Measurements from ENCODE around the gene TTC4. TPM values are rescaled to one million over a fixed set of nuclear protein-coding genes. Genes with fewer than 3 reads are reported as not detected.

Gene TTC4
- total and polyA plus RNA-seq, 2 of the 4 experiments (the other 2 are of a cell fraction), result 21.6 to 27.1 TPM

DNA sequence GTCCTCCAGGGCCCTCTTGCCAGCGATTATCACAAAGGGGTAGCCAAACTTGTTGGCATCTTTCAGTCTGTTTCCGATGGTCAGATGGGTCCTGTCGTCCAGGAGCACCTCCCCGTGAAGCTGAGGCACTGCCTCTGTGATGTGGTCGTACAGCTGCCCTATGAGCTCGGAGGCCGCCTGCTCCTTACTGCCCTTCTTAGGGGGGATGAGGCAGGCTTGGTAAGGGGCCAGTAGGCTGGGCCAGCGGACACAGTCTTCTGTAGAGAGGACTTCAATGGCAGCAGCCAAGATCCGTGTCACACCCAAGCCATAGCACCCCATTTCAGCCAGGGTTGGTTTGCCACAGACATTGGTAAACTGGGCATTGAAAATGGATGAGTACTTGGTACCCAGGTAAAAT is 42.2 kb downstream of the TTC4 start:
- 100% methylated on average over 1 of the region's 9 CpGs; no CpG with 5 or more reads in 1 of the 2 experiments for WGBS, 2 experiments (ENCODE audit: extremely low coverage in 2 of 2, insufficient read length in 1 of 2)
- TF ChIP-seq MAFK (IDR thresholded peaks at IDR 0.05; ENCODE audit: low read depth, low read length) (no peak), POLR2A (IDR thresholded peaks at IDR 0.05; ENCODE audit: low read depth, low read length) (no peak), SMC3 (IDR thresholded peaks at IDR 0.05; ENCODE audit: low read depth, low read length) (no peak), NFE2L2 (IDR thresholded peaks at IDR 0.05; ENCODE audit: low read depth, low read length) (no peak), MXI1 (IDR thresholded peaks at IDR 0.05; ENCODE audit: borderline replicate concordance, low read depth, low read length) (no peak), RCOR1 (IDR thresholded peaks at IDR 0.05; ENCODE audit: insufficient replicate concordance, low read length) (no peak), MAZ (IDR thresholded peaks at IDR 0.05; ENCODE audit: borderline replicate concordance, low read depth, low read length) (no peak), RFX5 (IDR thresholded peaks at IDR 0.05; ENCODE audit: low read depth, low read length) (no peak), FOS (IDR thresholded peaks at IDR 0.05; ENCODE audit: low read depth, low read length) (no peak), ELK1 (IDR thresholded peaks at IDR 0.05; ENCODE audit: borderline replicate concordance, low read depth, low read length) (no peak)
- no peak overlapping the region for H2AK5ac ChIP-seq (ENCODE audit: low read depth, low read length)
- H2AFZ ChIP-seq (replicated peaks; ENCODE audit: low read length, poor library complexity), result no peak overlapping the region
- in situ Hi-C loops (cut with MboI; ENCODE audit: low sequenced_read_pairs) (no loop called here), intact Hi-C loops (cut with micrococcal nuclease) (no loop called here), dilution Hi-C loops (cut with HindIII; ENCODE audit: low sequenced_read_pairs, unreplicated experiment) (no loop called here)
- DNase-seq (no peak), ATAC-seq (ENCODE audit: low read depth) (no peak)
- no peaks in the 10 kb centered on the region for H3K9me3 ChIP-seq (ENCODE audit: control insufficient read depth, insufficient read depth, low read length)
- no peak overlapping the region for H4K91ac ChIP-seq (ENCODE audit: insufficient read depth, low read depth, low read length)
- no peak overlapping the region for H3K9ac ChIP-seq (ENCODE audit: low read depth, low read length)
- no peak overlapping the region for H2BK20ac ChIP-seq (ENCODE audit: low read depth, low read length)
- no peak overlapping the region for H2BK120ac ChIP-seq (ENCODE audit: low read depth, low read length)
- H3K14ac ChIP-seq (replicated peaks; ENCODE audit: low read depth, low read length), result no peak overlapping the region
- BruUV-seq (replicated peaks), result no TSS peak
- H2BK15ac ChIP-seq (ENCODE audit: low read depth, low read length), result no peak overlapping the region
- peaks cover 8 to 18% of the 10 kb centered on the region in 2 experiments for H3K79me1 ChIP-seq (ENCODE audit: low read depth in 1 of 2, low read length in 2 of 2)
- ChIA-PET CTCF (interaction anchor here (0.5 kb wide), 1 partner anchor 95 kb away, joined by 3 read pairs; no protein-coding TSS in a partner anchor), POLR2A (ENCODE audit: unreplicated experiment) (no interaction called here)
- no peak overlapping the region for H3K18ac ChIP-seq (ENCODE audit: low read depth, low read length)
- H2BK5ac ChIP-seq (ENCODE audit: low read depth, low read length, poor library complexity, severe bottlenecking), result no peak overlapping the region
- H3K4me2 ChIP-seq (ENCODE audit: low read depth, low read length), result no peak overlapping the region
- peaks cover 12% of the 10 kb centered on the region for H3K36me3 ChIP-seq (ENCODE audit: control insufficient read depth, insufficient read depth, low read length)
- no peaks in the 10 kb centered on the region; the same call in 1 of the 2 replicates for H3K9me1 ChIP-seq (ENCODE audit: insufficient read depth, low read length)
- H3K4ac ChIP-seq (ENCODE audit: low read depth, low read length), result no peak overlapping the region
- no peak overlapping the region for H2AK9ac ChIP-seq (replicated peaks; ENCODE audit: low read depth, low read length, poor library complexity)
- H3K23ac ChIP-seq (ENCODE audit: low read depth, low read length), result no peak overlapping the region
- no peak overlapping the region for H3K4me3 ChIP-seq (ENCODE audit: insufficient read depth, low read depth, low read length)
- no peak overlapping the region for H4K5ac ChIP-seq (ENCODE audit: low read depth, low read length)
- no peaks in the 10 kb centered on the region for H3K4me1 ChIP-seq (ENCODE audit: control insufficient read depth, insufficient read depth, low read length)
- no peaks in the 10 kb centered on the region; the same call in 1 of the 2 replicates for H4K20me1 ChIP-seq (ENCODE audit: insufficient read depth, low read length)
- no peak overlapping the region for H4K8ac ChIP-seq (ENCODE audit: low read depth in 2 of 2, low read length in 2 of 2)
- no peak overlapping the region for H3K27ac ChIP-seq (ENCODE audit: insufficient read depth, low read length)
- no peaks in the 10 kb centered on the region for H3K27me3 ChIP-seq (ENCODE audit: control insufficient read depth, insufficient read depth, low read length)
- H3K56ac ChIP-seq (ENCODE audit: extremely low read depth, insufficient read depth, low read length), result no peak overlapping the region

All from IMR-90 (cell line).